Brain microvascular endothelial cell (primary cell): Measurements from ENCODE around the gene ERC2.

ENCODE experiments used
- DNase-seq: peaks from one replicate; pipeline ENCODE4 v3.0.0-alpha.2; 2020
- H3K27ac ChIP-seq: fragments of 250-450 bp; sonication (Bioruptor Pico); 2 replicates; pipeline ENCODE4 v1.5.1; 2020; ENCODE audit warnings: mild to moderate bottlenecking, moderate library complexity
- H3K27me3 ChIP-seq: fragments of 250-450 bp; sonication (Bioruptor Pico); replicated peaks from 2 replicates; pipeline ENCODE4 v1.5.1; 2020; ENCODE audit warnings: mild to moderate bottlenecking
- H3K36me3 ChIP-seq: fragments of 250-450 bp; sonication (Bioruptor Pico); replicated peaks from 2 replicates; pipeline ENCODE4 v1.5.1; 2020; ENCODE audit warnings: mild to moderate bottlenecking
- H3K4me3 ChIP-seq: 2 replicates; pipeline ENCODE4 v1.5.1; 2011; ENCODE audit warnings: low read depth, mild to moderate bottlenecking, control low read depth, low read length, moderate library complexity
- CTCF ChIP-seq: IDR thresholded peaks from 2 replicates; pipeline ENCODE4 v1.5.1; 2011; ENCODE audit warnings: low read depth, mild to moderate bottlenecking, moderate library complexity, low read length, control low read depth, inconsistent platforms; ENCODE audit errors: missing control alignments
- in situ Hi-C: cut with HindIII; loops from 2 replicates; pipeline ENCODE4 v1.10.0; 2017; ENCODE audit warnings: low sequenced_read_pairs, low pct_ligation_motif_present

Gene ERC2

GRCh38 chr3:56370991-56371775, 97.1 kb downstream of the ERC2 start:
- Histone ChIP-seq H3K27me3 (no peaks in the 10 kb centered on the region), H3K27ac (no peak overlapping the region), H3K4me3 (no peak overlapping the region), H3K36me3 (no peaks in the 10 kb centered on the region)
- TF ChIP-seq CTCF = no peak
- in situ Hi-C loops = no loop called here
- no peak for DNase-seq

- TF ChIP-seq CTCF = no peak
- no peaks in the 10 kb centered on the region for H3K27me3 ChIP-seq
- H3K27ac ChIP-seq = no peak overlapping the region
- no peak for DNase-seq
- H3K36me3 ChIP-seq = no peaks in the 10 kb centered on the region
- H3K4me3 ChIP-seq = no peak overlapping the region
- in situ Hi-C loops = no loop called here
These were observed 98.4 kb downstream of the ERC2 start for GRCh38 chr3:56369914-56370313.

GRCh38 chr3:56368846-56369245, 99.4 kb downstream of the ERC2 start:
- no peak for DNase-seq
- Histone ChIP-seq H3K27ac (no peak overlapping the region), H3K27me3 (no peaks in the 10 kb centered on the region), H3K4me3 (no peak overlapping the region), H3K36me3 (no peaks in the 10 kb centered on the region)
- in situ Hi-C loops = no loop called here
- TF ChIP-seq CTCF = no peak

GRCh38 chr3:56366641-56367162, 101.6 kb downstream of the ERC2 start:
- no peaks in the 10 kb centered on the region for H3K36me3 ChIP-seq
- H3K27me3 ChIP-seq = no peaks in the 10 kb centered on the region
- no peak overlapping the region for H3K4me3 ChIP-seq
- in situ Hi-C loops = no loop called here
- H3K27ac ChIP-seq = no peak overlapping the region
- DNase-seq = peak; percentile 22
- TF ChIP-seq CTCF = no peak

DNA sequence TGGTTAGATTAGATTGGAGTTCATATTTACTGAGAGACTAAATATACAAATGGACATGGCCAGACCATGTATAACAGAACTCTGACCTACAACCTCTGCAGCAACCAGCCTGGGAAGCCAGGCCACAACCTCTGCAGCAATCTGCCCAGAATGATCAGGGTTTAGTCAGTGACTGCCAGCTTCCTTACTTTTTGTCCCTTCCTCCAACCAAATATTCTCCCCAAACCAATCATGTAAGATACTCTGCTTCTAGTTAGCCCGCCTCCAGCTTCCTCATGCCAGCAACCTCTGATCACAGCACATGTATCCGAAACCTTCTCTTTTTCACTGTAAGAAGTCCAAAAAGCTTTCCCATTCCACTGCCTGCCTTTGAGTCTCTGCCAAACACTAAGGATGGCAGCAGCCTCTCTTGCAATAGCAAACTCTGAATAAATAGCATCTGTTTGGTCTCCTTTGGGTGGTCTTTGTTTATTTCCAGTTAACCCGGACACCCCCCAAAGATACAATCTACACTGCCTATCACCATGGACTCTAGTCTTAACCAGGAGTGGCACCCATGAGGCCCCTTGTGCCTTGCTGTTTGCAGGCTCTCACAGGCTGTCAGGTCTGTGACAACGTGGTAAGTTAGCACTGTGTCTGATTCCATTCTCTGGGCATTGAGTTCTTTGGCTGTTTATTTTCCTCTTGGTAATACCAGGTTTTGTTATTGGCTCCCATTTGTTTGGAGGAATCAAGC, 102.2 kb downstream of the ERC2 start:
- Histone ChIP-seq H3K4me3 (no peak overlapping the region), H3K27me3 (no peaks in the 10 kb centered on the region), H3K36me3 (no peaks in the 10 kb centered on the region), H3K27ac (no peak overlapping the region)
- in situ Hi-C loops = no loop called here
- TF ChIP-seq CTCF = no peak
- no peak for DNase-seq
